Right lobe of liver (tissue), 6 donors: ENCODE results near the gene DNPH1. TPM values are rescaled to one million over a fixed set of nuclear protein-coding genes. Genes with fewer than 3 reads are reported as not detected.

Experiments used
- ATAC-seq, 4 donors: fragments of 200-7000 bp; cut with Tn5 transposase; one replicate each; pipeline ENCODE4 v1.9.1; 2020; ENCODE audit warnings: mild to moderate bottlenecking in 4 of 4, moderate library complexity in 4 of 4
- DNase-seq, 3 donors: peaks; one replicate each; pipeline ENCODE4 v3.0.0-alpha.2; 2020
- H3K27ac ChIP-seq, 3 donors: fragments of 200-600 bp; one replicate each; pipeline ENCODE4 v1.8.0; 2022
- H3K27me3 ChIP-seq, 2 donors: fragments of 200-600 bp; one replicate each; pipeline ENCODE4 v1.8.0; 2022
- H3K36me3 ChIP-seq, 4 donors: fragments of 200-600 bp; sonication (generic) in 1 of 4; one replicate each; pipeline versions ENCODE4 v1.5.1 to v1.8.0; 2017 to 2022; ENCODE audit warnings: control low read depth in 1 of 4
- H3K4me1 ChIP-seq, 4 donors: fragments of 200-600 bp; sonication (generic) in 1 of 4; one replicate each; pipeline versions ENCODE4 v1.5.1 to v1.8.0; 2017 to 2022; ENCODE audit warnings: control low read depth in 1 of 4
- H3K4me3 ChIP-seq, 3 donors: fragments of 200-600 bp; one replicate each; pipeline ENCODE4 v1.8.0; 2022
- H3K9me3 ChIP-seq, 4 donors: fragments of 200-600 bp; sonication (generic) in 1 of 4; one replicate each; pipeline versions ENCODE4 v1.5.1 to v1.8.0; 2017 to 2022; ENCODE audit warnings: control low read depth in 1 of 4
- CTCF ChIP-seq, 4 donors: fragments of 200-600 bp in 3 of 4; fragments of 450-650 bp in 1 of 4; IDR thresholded peaks; one replicate each; pipeline versions ENCODE4 v1.5.1 to v1.8.0; 2016 to 2022; ENCODE audit warnings: antibody characterized with exemption in 4 of 4, mild to moderate bottlenecking in 2 of 4
- POLR2A ChIP-seq: fragments of 450-650 bp; IDR thresholded peaks from one replicate; pipeline ENCODE4 v1.6.1; 2017; ENCODE audit warnings: antibody characterized with exemption, mild to moderate bottlenecking
- WGBS: methylation state at CpG from one replicate; pipeline ENCODE4 v1.1.6; 2018; ENCODE audit warnings: low coverage, low lambda C conversion rate; ENCODE audit not compliant: insufficient coverage; ENCODE audit errors: missing lambda C conversion rate; 5-methylcytosine and 5-hydroxymethylcytosine counted together
- intact Hi-C, 2 donors: fragments of 100-400 bp; cut with DNase I; formaldehyde crosslinking; loops; one replicate each; pipeline versions ENCODE4 v1.11.2 to v1.14.1; 2022
- total RNA-seq, 6 experiments: library from RNA; depleted of rRNA in 2 of 6; stranded (reverse); fragments of >200 nt in 2 of 6; fragmentation: NEBNext Ultra II Directional in 3 of 6; extraction: Animal tissue kit (Norgen Biotek cat#: 25700) in 3 of 6; gene quantifications; one replicate each; pipeline versions ENCODE4 v1.1.0 to v1.2.4, GENCODE V29; 2016 to 2023
- donor health status: DM: no; HTN: yes; CAD: no.
- donor health status: DM: no; HTN: no; CAD: no.
- donor health status: DM: no; HTN: no; CAD: no.
- donor health status: DM: no; HTN: yes; CAD: no.
- donor health status: DM: no; HTN: yes; CAD: no.

The DNPH1 gene
- total RNA-seq, 6 experiments from 2014 or later: 50.7 to 107 (median 62.4) TPM

- Histone ChIP-seq H3K4me1 (peaks cover 0 to 51% (median 19%) of the 10 kb centered on the region in 4 donors), H3K27me3 (no peaks in the 10 kb centered on the region), H3K36me3 (no peaks in the 10 kb centered on the region), H3K9me3 (no peaks in the 10 kb centered on the region), H3K4me3 (peak overlapping the region in 1 of 3 donors; percentile 82), H3K27ac (peak overlapping the region; percentile 60 to 71 (median 66))
- intact Hi-C loops: no loop called here
- peak; percentile 71 to 87 (median 83) for DNase-seq
- TF ChIP-seq POLR2A (no peak), CTCF (IDR thresholded peaks at IDR 0.05) (no peak)
- peak; percentile 39 to 53 (median 50) for ATAC-seq
- WGBS: 17% methylated on average over 7 of the region's 11 CpGs
Measured at GRCh38 chr6:43276577-43277305, 47.5 kb upstream of the DNPH1 start.

GRCh38 chr6:43275801-43276576 is 46.7 kb upstream of the DNPH1 start:
- TF ChIP-seq CTCF (IDR thresholded peaks at IDR 0.05) (no peak), POLR2A (no peak)
- H3K4me1 ChIP-seq: peaks cover 0 to 57% (median 22%) of the 10 kb centered on the region in 4 donors
- no peaks in the 10 kb centered on the region for H3K9me3 ChIP-seq
- H3K4me3 ChIP-seq: peak overlapping the region; percentile 31 to 82 (median 69)
- H3K27ac ChIP-seq: peak overlapping the region; percentile 66 to 78 (median 71)
- H3K36me3 ChIP-seq: no peaks in the 10 kb centered on the region
- ATAC-seq: no peak
- H3K27me3 ChIP-seq: no peaks in the 10 kb centered on the region
- DNase-seq: no peak
- intact Hi-C loops: no loop called here
- WGBS: 1% methylated on average over 23 of the region's 64 CpGs

GRCh38 chr6:43274916-43275597 is 45.8 kb upstream of the DNPH1 start:
- Histone ChIP-seq H3K36me3 (no peaks in the 10 kb centered on the region), H3K9me3 (no peaks in the 10 kb centered on the region), H3K4me3 (peak overlapping the region; percentile 44 to 82 (median 69)), H3K27ac (peak overlapping the region; percentile 76 to 86 (median 78)), H3K4me1 (peaks cover 0 to 64% (median 23%) of the 10 kb centered on the region in 4 donors), H3K27me3 (no peaks in the 10 kb centered on the region)
- TF ChIP-seq POLR2A (peak; percentile 64), CTCF (IDR thresholded peaks at IDR 0.05) (no peak)
- WGBS: 4% methylated on average over 5 of the region's 65 CpGs
- ATAC-seq (peak; percentile 34 to 60 (median 56)), DNase-seq (peak; percentile 89 to 95 (median 92))
- intact Hi-C loops: no loop called here

- intact Hi-C loops: no loop called here
- 40% methylated on average over 4 of the region's 10 CpGs for WGBS
- H3K9me3 ChIP-seq: no peaks in the 10 kb centered on the region
- H3K4me3 ChIP-seq: peak overlapping the region; percentile 44 to 82 (median 69)
- peak overlapping the region; percentile 76 to 86 (median 78) for H3K27ac ChIP-seq
- H3K27me3 ChIP-seq: no peaks in the 10 kb centered on the region
- ATAC-seq (no peak), DNase-seq (no peak)
- TF ChIP-seq POLR2A (no peak), CTCF (IDR thresholded peaks at IDR 0.05) (no peak)
- no peaks in the 10 kb centered on the region for H3K36me3 ChIP-seq
- peaks cover 0 to 70% (median 23%) of the 10 kb centered on the region in 4 donors for H3K4me1 ChIP-seq
Measured at GRCh38 chr6:43274127-43274915, 45.0 kb upstream of the DNPH1 start.
